WTC11 (cell line): ENCODE measurements around the gene SRPX.

Experiments
- FOXP1 ChIP-seq: sonication (generic); formaldehyde crosslinking; IDR thresholded peaks from 2 replicates; pipeline ENCODE4 v1.8.0; 2022; ENCODE audit warnings: missing genetic modification reagents, mild to moderate bottlenecking, moderate library complexity, borderline replicate concordance
- GTF2I ChIP-seq: fragments of 250-450 bp; sonication (Bioruptor Pico); conservative IDR thresholded peaks from 2 replicates; pipeline ENCODE4 v1.4.0; 2021; ENCODE audit warnings: mild to moderate bottlenecking
- ZNF138 ChIP-seq: sonication (generic); formaldehyde crosslinking; conservative IDR thresholded peaks from 2 replicates; pipeline ENCODE4 v1.8.1; 2022; ENCODE audit warnings: mild to moderate bottlenecking, moderate library complexity, missing genetic modification reagents
- TF ChIP-seq, protein P1 (sequence below): sonication (generic); formaldehyde crosslinking; IDR thresholded peaks from 2 replicates; pipeline ENCODE4 v1.8.1; 2023; ENCODE audit warnings: mild to moderate bottlenecking, missing genetic modification reagents, moderate library complexity
- TF ChIP-seq, protein P2 (sequence below): fragments of 200-600 bp; IDR thresholded peaks from 2 replicates; pipeline ENCODE4 v1.8.0; 2022; ENCODE audit warnings: antibody characterized with exemption

DNA sequence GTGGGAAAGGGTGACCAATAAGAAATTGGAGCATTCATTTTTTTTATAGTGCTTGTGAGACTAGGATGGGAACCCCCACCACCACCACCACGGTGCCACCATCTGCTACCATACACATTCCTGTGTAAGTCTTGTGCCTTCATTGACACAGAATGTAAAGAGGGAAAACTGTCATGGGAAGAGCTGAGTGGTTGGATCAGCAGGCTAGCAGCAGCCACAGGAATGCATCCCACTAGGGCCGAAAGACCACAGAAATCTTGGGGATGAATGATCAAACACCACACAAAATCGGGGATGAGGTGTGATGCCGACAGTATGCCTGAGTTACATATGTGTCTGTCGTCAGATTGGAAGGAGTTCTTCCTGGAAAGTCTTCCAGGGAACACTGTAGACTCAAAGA is 69.2 kb downstream of the SRPX start:
- TF ChIP-seq, protein P1, sequence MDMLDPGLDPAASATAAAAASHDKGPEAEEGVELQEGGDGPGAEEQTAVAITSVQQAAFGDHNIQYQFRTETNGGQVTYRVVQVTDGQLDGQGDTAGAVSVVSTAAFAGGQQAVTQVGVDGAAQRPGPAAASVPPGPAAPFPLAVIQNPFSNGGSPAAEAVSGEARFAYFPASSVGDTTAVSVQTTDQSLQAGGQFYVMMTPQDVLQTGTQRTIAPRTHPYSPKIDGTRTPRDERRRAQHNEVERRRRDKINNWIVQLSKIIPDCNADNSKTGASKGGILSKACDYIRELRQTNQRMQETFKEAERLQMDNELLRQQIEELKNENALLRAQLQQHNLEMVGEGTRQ (CRISPR knock-in tag) = no peak
- TF ChIP-seq, protein P2, sequence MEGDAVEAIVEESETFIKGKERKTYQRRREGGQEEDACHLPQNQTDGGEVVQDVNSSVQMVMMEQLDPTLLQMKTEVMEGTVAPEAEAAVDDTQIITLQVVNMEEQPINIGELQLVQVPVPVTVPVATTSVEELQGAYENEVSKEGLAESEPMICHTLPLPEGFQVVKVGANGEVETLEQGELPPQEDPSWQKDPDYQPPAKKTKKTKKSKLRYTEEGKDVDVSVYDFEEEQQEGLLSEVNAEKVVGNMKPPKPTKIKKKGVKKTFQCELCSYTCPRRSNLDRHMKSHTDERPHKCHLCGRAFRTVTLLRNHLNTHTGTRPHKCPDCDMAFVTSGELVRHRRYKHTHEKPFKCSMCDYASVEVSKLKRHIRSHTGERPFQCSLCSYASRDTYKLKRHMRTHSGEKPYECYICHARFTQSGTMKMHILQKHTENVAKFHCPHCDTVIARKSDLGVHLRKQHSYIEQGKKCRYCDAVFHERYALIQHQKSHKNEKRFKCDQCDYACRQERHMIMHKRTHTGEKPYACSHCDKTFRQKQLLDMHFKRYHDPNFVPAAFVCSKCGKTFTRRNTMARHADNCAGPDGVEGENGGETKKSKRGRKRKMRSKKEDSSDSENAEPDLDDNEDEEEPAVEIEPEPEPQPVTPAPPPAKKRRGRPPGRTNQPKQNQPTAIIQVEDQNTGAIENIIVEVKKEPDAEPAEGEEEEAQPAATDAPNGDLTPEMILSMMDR = no peak
- TF ChIP-seq ZNF138 (CRISPR knock-in tag) (no peak), GTF2I (CRISPR knock-in tag) (no peak), FOXP1 (CRISPR knock-in tag) (no peak)
